H9 (cell line): ENCODE measurements around the gene PVR. TPM values are rescaled to one million over a fixed set of nuclear protein-coding genes. Genes with fewer than 3 reads are reported as not detected.

ENCODE experiments used
- DNase-seq: peaks from one replicate; pipeline ENCODE4 v3.0.0-alpha.2; 2017
- H2AFZ ChIP-seq: one replicate; pipeline ENCODE4 v1.6.1; 2013; ENCODE audit warnings: mild to moderate bottlenecking, low read length, control low read depth, moderate library complexity
- H2AK5ac ChIP-seq: 2 replicates; pipeline ENCODE4 v1.6.1; 2013; ENCODE audit warnings: low read length, control low read depth, mixed read lengths; ENCODE audit not compliant: insufficient read length
- H2BK120ac ChIP-seq: one replicate; pipeline ENCODE4 v1.6.1; 2013; ENCODE audit warnings: low read depth, mild to moderate bottlenecking, low read length, control low read depth, inconsistent platforms; ENCODE audit not compliant: poor library complexity, severe bottlenecking
- H2BK12ac ChIP-seq: 2 replicates; pipeline ENCODE4 v1.6.1; 2013; ENCODE audit warnings: low read length, control low read depth, mixed read lengths, low read depth; ENCODE audit not compliant: insufficient read length
- H2BK15ac ChIP-seq: 2 replicates; pipeline ENCODE4 v1.6.1; 2013; ENCODE audit warnings: low read depth, low read length, control low read depth
- H2BK20ac ChIP-seq: one replicate; pipeline ENCODE4 v1.6.1; 2013; ENCODE audit warnings: low read depth, mild to moderate bottlenecking, low read length, control low read depth, inconsistent platforms; ENCODE audit not compliant: poor library complexity, severe bottlenecking
- H2BK5ac ChIP-seq: 2 replicates; pipeline ENCODE4 v1.6.1; 2013; ENCODE audit warnings: low read length, control low read depth, mixed read lengths; ENCODE audit not compliant: insufficient read length
- H3K14ac ChIP-seq: 2 replicates; pipeline ENCODE4 v1.6.1; 2013; ENCODE audit warnings: low read length, control low read depth; ENCODE audit not compliant: insufficient read depth
- H3K18ac ChIP-seq: 2 replicates; pipeline ENCODE4 v1.6.1; 2013; ENCODE audit warnings: low read depth, mild to moderate bottlenecking, mixed read lengths, low read length, control low read depth; ENCODE audit not compliant: insufficient read length
- H3K23ac ChIP-seq: 2 replicates; pipeline ENCODE4 v1.6.1; 2013; ENCODE audit warnings: low read length, control low read depth, mixed read lengths, low read depth; ENCODE audit not compliant: insufficient read length
- H3K23me2 ChIP-seq: 2 replicates; pipeline ENCODE4 v1.6.1; 2013; ENCODE audit warnings: low read depth, mild to moderate bottlenecking, mixed read lengths, low read length, control low read depth; ENCODE audit not compliant: insufficient read length, poor library complexity, severe bottlenecking
- H3K27ac ChIP-seq: 2 replicates; pipeline ENCODE4 v1.5.1; 2013; ENCODE audit warnings: low read length, control low read depth, mixed read lengths, low read depth; ENCODE audit not compliant: insufficient read length
- H3K27me3 ChIP-seq: 2 replicates; pipeline ENCODE4 v1.6.1; 2013; ENCODE audit warnings: low read length, control low read depth, inconsistent platforms; ENCODE audit not compliant: insufficient read depth
- H3K4ac ChIP-seq: 2 replicates; pipeline ENCODE4 v1.6.1; 2013; ENCODE audit warnings: low read depth, mild to moderate bottlenecking, control low read depth, inconsistent platforms, low read length, moderate library complexity
- H3K4me1 ChIP-seq: 2 replicates; pipeline ENCODE4 v1.6.1; 2013; ENCODE audit warnings: low read length, control low read depth, inconsistent platforms; ENCODE audit not compliant: insufficient read depth
- H3K4me2 ChIP-seq: 2 replicates; pipeline ENCODE4 v1.6.1; 2013; ENCODE audit warnings: low read length, control low read depth, mixed read lengths; ENCODE audit not compliant: insufficient read length, insufficient read depth
- H3K56ac ChIP-seq: 2 replicates; pipeline ENCODE4 v1.6.1; 2013; ENCODE audit warnings: low read depth, mild to moderate bottlenecking, mixed read lengths, low read length, control low read depth; ENCODE audit not compliant: insufficient read length
- H3K79me1 ChIP-seq: 2 replicates; pipeline ENCODE4 v1.6.1; 2013; ENCODE audit warnings: low read depth, mild to moderate bottlenecking, moderate library complexity, low read length, control low read depth, inconsistent platforms; ENCODE audit not compliant: insufficient read depth, poor library complexity, severe bottlenecking
- H3K79me2 ChIP-seq: 2 replicates; pipeline ENCODE4 v1.6.1; 2013; ENCODE audit warnings: low read length, control low read depth, inconsistent platforms; ENCODE audit not compliant: insufficient read depth
- H3K9ac ChIP-seq: 2 replicates; pipeline ENCODE4 v1.6.1; 2013; ENCODE audit warnings: low read length, control low read depth, mixed read lengths; ENCODE audit not compliant: insufficient read length; ENCODE audit errors: extremely low read depth
- H3K9me3 ChIP-seq: one replicate; pipeline ENCODE4 v1.6.1; 2013; ENCODE audit warnings: low read depth, low read length, inconsistent platforms; ENCODE audit not compliant: control insufficient read depth
- H3T11ph ChIP-seq: one replicate; pipeline ENCODE4 v1.6.1; 2013; ENCODE audit warnings: mild to moderate bottlenecking, low read length, control low read depth, inconsistent platforms
- H4K20me1 ChIP-seq: one replicate; pipeline ENCODE4 v1.6.1; 2013; ENCODE audit not compliant: control insufficient read depth, insufficient read length, insufficient read depth
- H4K5ac ChIP-seq: 2 replicates; pipeline ENCODE4 v1.6.1; 2013; ENCODE audit warnings: low read depth, mild to moderate bottlenecking, mixed read lengths, low read length, control low read depth; ENCODE audit not compliant: insufficient read length
- H4K8ac ChIP-seq: replicated peaks from 2 replicates; pipeline ENCODE4 v1.6.1; 2013; ENCODE audit warnings: low read length, control low read depth, mixed read lengths, low read depth; ENCODE audit not compliant: insufficient read length
- H4K91ac ChIP-seq: 2 replicates; pipeline ENCODE4 v1.6.1; 2013; ENCODE audit warnings: low read depth, mild to moderate bottlenecking, moderate library complexity, mixed read lengths, low read length, control low read depth; ENCODE audit not compliant: insufficient read length
- H3K27ac Mint-ChIP-seq, 3 experiments: 2 replicates in 2 of 3; 3 replicates in 1 of 3; pipeline ENCODE4 v1.8.0; 2020 to 2021; ENCODE audit warnings: mixed read lengths in 3 of 3, mild to moderate bottlenecking in 1 of 3, moderate library complexity in 1 of 3
- H3K27me3 Mint-ChIP-seq: 2 replicates; pipeline ENCODE4 v1.8.0; 2021; ENCODE audit warnings: low read depth, mild to moderate bottlenecking, moderate library complexity, mixed read lengths
- H3K36me3 Mint-ChIP-seq, 3 experiments: 2 replicates in 2 of 3; 3 replicates in 1 of 3; pipeline ENCODE4 v1.8.0; 2020 to 2021; ENCODE audit warnings: low read depth in 3 of 3, mixed read lengths in 3 of 3; ENCODE audit not compliant: insufficient read depth in 1 of 3
- H3K4me1 Mint-ChIP-seq, 2 experiments: 2 replicates each; pipeline ENCODE4 v1.8.0; 2020; ENCODE audit warnings: mixed read lengths in 2 of 2
- H3K4me3 Mint-ChIP-seq, 2 experiments: 2 replicates in 1 of 2; 3 replicates in 1 of 2; pipeline ENCODE4 v1.8.0; 2020 to 2021; ENCODE audit warnings: mild to moderate bottlenecking in 2 of 2, mixed read lengths in 2 of 2, moderate library complexity in 1 of 2
- H3K9me3 Mint-ChIP-seq, 2 experiments: 2 replicates in 1 of 2; 3 replicates in 1 of 2; pipeline ENCODE4 v1.8.0; 2020; ENCODE audit warnings: mild to moderate bottlenecking in 2 of 2, mixed read lengths in 2 of 2, moderate library complexity in 1 of 2
- WGBS: extraction: QIAGEN DNeasy Blood & Tissue Kit; methylation state at CpG from one replicate; pipeline ENCODE4 v1.1.7; 2013; ENCODE audit warnings: missing lambda C conversion rate, low lambda C conversion rate, mixed read lengths; ENCODE audit not compliant: insufficient read length; ENCODE audit errors: extremely low coverage; 5-methylcytosine and 5-hydroxymethylcytosine counted together
- total RNA-seq: library from RNA; stranded (reverse); gene quantifications from 2 replicates; pipeline ENCODE4 v1.2.1, GENCODE V29; 2021
- TF ChIP-seq, protein P1 (sequence below): fragments of 200-600 bp; sonication (generic); conservative IDR thresholded peaks from 3 replicates; pipeline ENCODE4 v1.8.0; 2021; ENCODE audit warnings: antibody characterized with exemption, mild to moderate bottlenecking

PVR gene
- total RNA-seq, 1 experiment from 2014 or later: 29.2 TPM

DNA sequence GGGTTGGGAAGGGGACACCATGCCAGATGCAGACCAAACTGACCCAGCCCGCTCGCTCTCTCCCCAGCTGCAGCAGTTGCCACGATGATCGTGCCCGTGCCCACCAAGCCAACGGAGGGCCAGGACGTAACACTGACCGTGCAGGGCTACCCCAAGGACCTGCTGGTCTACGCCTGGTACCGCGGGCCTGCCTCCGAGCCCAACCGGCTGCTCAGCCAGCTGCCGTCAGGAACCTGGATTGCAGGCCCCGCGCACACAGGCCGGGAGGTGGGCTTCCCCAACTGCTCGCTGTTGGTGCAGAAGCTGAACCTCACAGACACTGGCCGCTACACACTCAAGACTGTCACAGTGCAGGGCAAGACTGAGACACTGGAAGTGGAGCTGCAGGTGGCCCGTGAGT lies 64.1 kb downstream of the PVR start:
- TF ChIP-seq, protein P1, sequence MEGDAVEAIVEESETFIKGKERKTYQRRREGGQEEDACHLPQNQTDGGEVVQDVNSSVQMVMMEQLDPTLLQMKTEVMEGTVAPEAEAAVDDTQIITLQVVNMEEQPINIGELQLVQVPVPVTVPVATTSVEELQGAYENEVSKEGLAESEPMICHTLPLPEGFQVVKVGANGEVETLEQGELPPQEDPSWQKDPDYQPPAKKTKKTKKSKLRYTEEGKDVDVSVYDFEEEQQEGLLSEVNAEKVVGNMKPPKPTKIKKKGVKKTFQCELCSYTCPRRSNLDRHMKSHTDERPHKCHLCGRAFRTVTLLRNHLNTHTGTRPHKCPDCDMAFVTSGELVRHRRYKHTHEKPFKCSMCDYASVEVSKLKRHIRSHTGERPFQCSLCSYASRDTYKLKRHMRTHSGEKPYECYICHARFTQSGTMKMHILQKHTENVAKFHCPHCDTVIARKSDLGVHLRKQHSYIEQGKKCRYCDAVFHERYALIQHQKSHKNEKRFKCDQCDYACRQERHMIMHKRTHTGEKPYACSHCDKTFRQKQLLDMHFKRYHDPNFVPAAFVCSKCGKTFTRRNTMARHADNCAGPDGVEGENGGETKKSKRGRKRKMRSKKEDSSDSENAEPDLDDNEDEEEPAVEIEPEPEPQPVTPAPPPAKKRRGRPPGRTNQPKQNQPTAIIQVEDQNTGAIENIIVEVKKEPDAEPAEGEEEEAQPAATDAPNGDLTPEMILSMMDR: no peak
- no CpG with 5 or more reads among the region's 20 CpGs for WGBS
- Histone ChIP-seq H3K79me2 (0 out of 2 replicates have a peak, but pooled peaks cover 2% of the 10 kb centered on the region), H2AFZ (no peak overlapping the region), H2BK120ac (no peak overlapping the region), H4K8ac (no peak overlapping the region), H3K4ac (no peak overlapping the region), H3K27ac (no peak overlapping the region), H3K56ac (no peak overlapping the region), H3K18ac (no peak overlapping the region), H4K91ac (no peak overlapping the region), H4K5ac (no peak overlapping the region), H3K9me3 (no peaks in the 10 kb centered on the region), H4K20me1 (no peaks in the 10 kb centered on the region), H3K23ac (no peak overlapping the region), H3T11ph (no peak overlapping the region), H2AK5ac (no peak overlapping the region), H3K79me1 (no peaks in the 10 kb centered on the region), H3K23me2 (peaks cover 3% of the 10 kb centered on the region), H3K4me2 (no peak overlapping the region), H3K14ac (no peak overlapping the region), H2BK15ac (no peak overlapping the region), H2BK5ac (no peak overlapping the region), H3K4me1 (no peaks in the 10 kb centered on the region), H2BK20ac (no peak overlapping the region), H3K27me3 (no peaks in the 10 kb centered on the region), H3K9ac (no peak overlapping the region), H2BK12ac (no peak overlapping the region)
- Mint-ChIP-seq H3K36me3 (no peaks in the 10 kb centered on the region; a peak in 1 of 7 replicates), H3K27me3 (peaks cover 7% of the 10 kb centered on the region; the same call in 1 of the 2 replicates), H3K4me3 (no peak overlapping the region), H3K27ac (no peak overlapping the region; a peak in 1 of 7 replicates), H3K9me3 (no peaks in the 10 kb centered on the region), H3K4me1 (no peaks in the 10 kb centered on the region)
- DNase-seq: no peak
